Medulla oblongata (tissue), 1 donor: ENCODE measurements around the gene PTBP1.

Source experiments
- DNase-seq: peaks from one replicate; pipeline ENCODE4 v3.0.0-alpha.2; 2015; ENCODE audit errors: extremely low spot score

Gene PTBP1

DNA sequence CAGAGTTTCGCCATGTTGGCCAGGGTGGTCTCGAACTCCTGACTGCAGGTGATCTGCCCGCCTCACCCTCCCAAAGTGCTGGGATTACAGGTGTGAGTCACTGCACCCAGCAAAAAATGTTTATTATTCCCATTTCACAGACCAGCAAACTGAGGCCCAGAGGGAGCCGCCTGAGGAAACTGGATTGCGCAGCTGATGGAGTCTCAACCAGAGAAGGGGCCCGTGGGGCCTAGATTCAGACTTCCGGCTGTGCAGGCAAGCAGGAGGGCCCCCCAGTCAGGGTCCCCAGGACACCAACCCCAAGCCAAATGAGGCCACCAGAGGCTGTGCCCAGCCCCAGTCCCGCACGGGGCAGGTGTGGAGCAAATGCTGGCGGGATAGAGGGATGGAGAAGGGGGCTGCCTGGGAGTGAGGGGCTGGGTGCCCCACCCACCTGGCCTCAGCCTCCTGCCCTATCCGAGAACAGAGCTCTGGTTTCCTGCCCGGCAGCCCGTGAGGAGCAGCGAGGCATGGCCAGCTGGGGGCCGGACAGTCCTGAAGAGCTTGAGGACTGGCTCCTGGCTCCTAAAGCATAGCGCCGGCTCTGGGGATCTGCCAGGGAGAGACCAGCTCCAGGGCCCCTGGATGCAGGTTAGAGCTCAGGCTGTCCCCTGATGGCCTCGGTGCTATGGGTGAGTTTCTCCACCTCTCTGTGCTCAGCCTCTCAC lies 24.4 kb upstream of the PTBP1 start:
- no peak for DNase-seq

DNA sequence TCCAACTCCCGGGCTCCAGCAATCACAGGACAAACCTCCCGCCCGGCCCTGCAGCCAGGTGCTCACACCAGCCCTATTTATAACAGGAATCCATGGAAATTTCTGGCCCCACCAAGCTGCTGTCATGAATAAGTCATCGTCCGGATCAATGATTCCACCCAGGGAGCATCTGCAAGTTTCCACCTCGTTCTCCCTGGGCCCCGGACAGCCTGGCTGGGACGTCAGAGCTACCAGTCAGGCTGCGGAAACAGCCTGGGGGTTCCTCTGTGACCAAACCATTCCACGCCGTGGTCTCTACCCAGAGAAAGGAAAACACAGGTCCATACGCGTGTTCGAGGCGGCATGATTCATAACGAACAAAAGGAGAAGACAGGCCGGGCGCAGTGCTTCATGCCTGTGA lies 20.7 kb upstream of the PTBP1 start:
- DNase-seq: no peak

DNA sequence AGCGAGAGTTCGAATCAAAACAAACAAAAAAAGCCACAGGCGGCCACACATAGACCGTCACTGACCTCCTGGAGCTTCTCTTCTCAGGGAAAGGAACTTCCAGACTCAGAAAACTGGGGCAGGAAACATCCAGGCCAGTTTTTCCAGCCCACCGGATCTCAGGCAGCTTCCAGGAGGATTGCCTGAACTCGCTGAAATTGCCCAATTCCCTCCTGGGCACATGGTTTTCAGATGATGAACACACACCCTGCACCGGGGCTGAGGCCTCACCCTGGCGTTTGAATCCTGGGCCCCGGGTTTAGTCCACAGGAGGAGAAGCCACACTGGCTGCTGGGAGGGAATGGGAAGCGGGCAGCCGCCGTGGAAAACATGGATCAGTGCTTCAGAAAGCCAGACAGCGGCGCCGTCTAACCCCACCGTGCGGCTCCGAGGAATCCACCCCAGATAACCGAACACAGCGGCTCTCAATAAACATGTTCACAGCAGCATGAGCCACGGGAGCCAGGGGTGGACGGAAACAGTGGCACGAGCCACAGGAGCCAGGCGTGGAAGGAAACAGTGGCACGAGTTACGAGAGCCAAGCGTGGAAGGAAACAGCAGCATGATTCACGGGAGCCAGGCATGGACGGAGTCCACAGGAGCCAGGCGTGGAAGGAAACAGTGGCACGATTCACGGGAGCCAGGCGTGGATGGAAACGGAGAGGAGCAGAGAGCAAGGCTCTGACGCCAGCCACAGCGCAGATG lies 18.2 kb upstream of the PTBP1 start:
- DNase-seq: no peak

DNA sequence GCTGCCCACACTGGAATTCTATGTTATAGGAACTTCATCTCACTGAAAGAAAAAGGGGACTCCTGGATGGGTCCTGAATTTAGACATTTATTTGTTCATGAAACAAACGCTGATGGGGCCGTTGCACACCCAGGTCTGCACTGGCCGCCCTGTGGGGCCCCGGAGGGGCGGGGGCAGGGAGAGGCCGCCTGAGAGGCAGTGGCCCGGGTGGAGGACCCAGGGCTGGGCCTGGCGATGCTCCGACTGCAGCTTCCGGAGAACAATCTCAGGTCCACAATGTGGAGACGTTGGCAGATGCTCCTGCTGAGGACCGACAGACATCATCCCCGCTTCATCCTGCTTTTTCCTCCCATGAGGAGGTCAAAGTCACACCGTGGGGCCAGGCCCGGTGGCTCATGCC lies 16.3 kb upstream of the PTBP1 start:
- DNase-seq: no peak

DNA sequence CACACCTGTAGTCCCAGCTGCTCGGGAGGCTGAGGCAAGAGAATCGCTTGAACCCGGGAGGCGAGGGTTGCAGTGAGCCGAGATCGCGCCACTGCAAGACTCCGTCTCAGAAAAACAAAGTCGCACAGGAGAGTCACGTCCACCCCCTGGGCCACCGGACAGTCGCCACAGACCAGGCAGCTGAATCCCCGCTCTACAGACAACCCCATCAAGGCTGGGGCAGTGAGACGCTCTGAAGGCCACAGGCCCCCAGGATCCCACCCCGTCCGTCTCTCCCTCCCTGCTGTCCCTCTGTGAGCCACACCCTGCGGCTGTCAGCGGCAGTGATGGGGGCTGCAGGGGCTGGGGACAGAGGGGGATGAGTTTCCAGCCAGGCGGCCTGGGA lies 15.5 kb upstream of the PTBP1 start:
- no peak for DNase-seq

DNA sequence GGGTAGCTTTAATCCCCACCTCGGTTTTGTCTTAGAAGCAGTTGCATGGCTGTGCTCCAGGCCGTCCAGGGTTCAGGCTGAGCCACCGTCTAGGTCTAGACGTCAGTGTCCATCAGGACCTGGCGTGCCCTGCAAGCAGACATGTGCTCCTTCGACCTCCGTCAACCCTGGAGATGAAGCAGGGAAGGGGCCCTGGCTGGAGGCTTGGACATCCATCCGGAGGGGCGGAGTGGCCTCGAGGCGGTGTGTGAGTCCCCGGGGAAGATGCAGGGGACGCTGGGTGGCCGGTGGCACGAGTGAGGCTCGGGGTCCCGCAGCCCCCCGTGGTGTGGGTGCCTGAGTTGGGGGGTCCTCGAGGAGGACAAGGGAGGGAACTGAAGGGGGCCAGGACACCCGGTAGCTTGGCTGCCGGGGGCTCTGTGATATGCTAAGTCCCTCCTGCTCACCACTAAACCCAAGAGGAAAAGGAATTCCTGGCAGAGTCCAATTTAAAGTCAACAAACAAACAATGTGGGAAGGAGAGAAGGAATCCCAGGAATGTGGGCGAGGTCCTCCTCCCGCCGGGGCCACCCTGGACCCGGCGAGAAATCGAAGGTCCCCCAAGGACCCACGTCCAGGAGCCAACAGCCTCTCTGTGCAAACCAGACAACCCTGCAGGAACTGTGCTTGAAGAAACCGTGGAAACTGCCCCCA lies 14.9 kb upstream of the PTBP1 start:
- DNase-seq: no peak

DNA sequence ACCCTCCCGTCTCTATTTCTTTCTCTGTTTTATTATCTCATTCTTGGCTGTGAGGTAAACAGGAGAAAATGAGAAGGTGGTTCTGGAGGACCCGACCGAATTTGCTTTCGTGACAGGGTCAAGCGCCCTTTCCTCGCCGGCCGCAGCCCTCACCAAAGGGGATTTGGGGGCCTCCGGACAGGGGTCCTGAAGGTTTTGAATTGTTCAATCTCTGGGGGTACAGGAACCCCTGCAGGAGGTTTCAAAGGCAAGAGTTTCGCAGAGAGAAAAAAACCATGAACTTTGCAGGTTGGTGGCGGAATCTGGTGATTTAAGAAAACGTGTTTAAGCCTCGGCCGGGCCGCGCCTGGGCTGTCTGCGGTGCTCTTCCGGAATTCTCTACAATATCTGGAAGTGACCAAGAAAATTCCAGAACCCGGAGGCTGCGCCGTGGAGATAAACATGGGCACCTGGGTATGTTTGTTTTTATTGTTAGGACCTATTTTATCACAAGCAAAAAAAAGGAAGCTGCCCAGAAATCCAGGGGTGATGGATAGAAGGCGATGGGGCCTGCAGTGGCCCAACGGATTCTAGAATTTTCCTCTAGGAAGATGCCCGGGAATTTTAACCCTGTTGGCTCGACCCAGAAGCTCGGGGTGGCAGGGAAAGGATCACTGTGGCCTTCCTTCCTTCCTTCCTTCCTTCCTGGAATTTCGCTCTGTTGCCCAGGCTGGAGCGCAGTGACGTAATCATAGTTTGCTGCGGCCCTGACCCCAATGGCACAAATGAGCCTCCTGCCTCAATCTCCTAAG lies 14.2 kb upstream of the PTBP1 start:
- DNase-seq: no peak

DNA sequence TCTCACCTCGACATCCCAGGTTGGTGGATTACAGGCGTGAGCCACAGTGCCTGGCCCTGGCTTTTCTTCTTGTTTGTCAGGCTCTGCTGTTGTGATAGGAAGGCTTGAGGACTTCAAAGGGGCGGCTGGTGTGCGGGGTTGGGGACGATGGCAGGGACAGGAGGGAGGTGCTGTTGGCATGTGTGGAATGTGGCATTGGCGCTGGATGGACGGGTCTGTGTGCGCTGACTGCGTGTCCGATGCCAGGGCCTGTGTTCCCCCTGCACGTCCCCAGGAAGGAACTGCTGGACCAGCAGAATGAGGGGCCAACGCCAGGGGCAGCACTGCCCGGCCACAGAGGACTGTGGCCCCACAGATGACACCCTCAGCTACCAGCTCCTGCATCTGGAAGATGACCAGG lies 12.7 kb upstream of the PTBP1 start:
- DNase-seq: no peak

DNA sequence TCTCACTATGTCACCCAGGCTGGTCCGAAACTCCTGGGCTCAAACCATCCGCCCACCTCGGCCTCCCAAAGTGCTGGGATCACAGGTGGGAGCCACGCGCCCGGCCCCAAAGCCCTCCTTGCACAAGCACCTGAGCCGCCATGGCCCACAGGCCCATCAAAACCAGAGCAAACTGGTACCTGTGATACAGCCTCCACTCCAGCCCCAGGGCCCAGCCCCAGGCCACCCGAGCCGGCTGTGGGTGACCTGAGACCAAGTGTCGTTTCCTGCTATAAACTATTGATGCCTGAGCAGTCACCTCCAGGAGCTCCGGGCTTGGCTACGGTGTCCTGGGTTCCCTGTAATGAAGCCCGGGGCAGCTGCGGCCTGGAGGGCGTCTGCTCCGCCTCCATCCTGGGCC lies 9.7 kb upstream of the PTBP1 start:
- no peak for DNase-seq

DNA sequence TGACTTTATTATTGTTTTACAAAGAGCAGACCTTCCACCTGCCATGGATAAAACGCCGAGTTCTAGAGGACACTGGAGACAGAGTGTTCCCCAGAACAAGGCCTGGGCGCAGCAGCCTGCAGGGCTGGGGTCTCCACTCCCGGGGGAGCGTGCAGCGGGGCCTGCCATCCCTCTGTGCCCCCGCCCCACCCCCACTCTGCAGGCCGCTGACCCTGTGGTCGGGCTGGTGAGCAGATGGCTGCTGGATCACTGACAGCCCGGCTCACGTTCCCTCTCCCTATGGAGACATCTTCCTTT lies 8.6 kb upstream of the PTBP1 start:
- DNase-seq: no peak

DNA sequence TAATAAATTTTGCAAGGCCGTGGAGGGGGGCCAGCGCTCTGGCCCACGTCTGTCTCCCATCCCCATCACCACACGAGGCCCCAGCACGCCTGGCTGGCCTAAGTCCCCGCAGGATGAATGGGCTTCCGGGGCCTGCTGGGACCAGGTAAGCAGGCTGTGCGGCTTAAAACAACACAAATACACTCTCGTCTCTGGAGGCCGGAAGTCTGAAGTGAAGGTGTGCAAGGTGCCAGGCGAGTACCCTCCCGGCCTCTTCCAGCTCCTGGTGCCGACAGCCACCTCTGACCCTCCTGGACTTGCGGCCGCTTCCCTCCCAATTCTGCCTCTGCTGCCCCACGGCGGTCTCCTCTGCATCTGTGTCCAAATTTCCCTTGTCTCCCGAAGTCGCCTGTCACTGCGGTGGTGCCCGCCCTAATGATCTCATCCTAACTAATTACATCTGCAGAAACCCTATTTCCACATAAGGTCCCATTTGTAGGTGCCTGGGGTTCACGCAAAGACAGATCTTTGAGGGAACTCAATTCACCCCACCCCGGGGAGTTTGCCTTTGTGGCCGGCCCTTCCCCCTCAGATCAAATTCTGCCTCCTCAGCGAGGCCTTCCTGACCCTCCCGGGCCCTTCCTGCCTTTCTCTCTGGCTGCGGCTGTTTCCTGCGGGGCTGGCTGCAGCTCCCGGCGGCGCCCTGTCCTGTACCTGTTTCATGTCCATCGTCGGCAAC lies 8.1 kb upstream of the PTBP1 start:
- DNase-seq: no peak

DNA sequence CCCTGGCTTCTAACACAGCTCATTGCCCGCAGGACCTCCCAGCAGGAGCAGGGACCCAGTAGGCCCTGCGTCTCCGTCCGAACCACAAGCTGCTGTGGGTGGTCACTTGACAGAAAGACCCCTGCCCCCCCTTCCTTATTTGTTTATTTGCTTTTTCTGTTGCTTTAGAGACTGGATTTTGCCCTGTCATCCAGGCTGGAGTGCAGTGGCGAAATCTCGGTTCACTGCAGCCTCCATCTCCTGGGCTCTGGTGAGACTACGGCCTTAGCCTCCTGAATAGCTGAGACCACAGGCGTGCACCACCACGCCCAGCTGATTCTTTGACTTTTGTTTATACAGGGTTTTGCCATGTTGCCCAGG lies 7.6 kb upstream of the PTBP1 start:
- no peak for DNase-seq

DNA sequence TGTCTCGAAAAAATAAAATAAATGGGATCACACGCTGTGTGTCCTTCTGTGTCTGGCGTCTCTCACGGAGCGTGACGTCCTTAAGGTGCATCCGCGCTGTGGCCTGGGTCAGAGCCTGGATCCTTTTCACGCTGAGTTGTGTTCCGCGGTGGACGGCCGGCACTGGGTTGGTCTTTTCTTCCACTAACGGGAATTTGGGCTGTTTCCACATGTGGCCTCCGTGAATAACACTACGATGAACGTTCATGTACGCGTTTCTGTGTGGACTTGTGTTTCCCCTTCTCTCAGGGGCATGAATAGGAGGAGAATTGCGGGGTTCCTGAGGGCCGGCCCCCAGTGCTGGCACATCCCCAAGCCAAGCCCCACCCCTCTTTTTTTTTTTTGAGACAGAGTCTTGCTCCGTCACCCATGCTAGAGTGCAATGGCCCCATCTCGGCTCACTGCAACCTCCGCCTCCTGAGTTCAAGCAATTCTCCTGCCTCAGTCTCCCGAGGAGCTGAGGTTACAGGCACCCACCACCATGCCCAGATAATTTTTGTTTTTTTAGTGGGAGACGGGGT lies 6.2 kb upstream of the PTBP1 start:
- no peak for DNase-seq

DNA sequence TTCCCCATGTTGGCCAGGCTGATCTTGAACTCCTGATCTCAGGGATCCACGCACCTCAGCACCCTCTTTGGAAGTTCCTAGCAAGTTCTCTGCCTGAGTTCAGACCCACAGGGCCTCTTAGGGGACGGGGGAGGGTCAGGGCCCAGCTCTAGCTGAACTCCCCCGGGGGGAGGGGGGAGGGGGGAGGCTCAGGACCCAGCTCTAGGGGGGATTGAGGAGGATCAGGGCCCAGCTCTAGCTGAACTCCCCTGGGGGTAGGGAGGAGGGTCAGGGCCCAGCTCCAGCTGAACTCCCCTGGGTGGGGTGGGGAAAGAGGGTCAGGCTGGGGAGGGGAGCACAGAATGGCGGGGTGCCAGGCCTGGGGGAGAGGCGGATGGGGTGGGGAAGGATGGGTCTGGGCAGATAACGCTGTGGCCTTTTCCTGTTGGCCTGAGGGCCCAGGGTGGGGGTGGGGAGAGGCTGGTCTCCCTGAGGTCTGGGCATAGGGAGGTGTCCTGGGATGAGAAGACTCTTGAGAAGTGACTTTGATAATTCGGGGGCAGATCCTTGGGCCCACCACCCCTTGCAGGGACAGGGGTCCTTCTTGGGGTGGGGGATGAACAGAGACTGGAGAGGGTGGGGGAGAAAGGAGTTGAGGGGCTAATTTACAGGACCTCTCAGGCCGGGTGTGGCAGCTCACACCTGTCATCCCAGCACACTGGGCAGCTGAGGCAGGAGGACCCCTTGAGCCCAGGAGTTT lies 5.5 kb upstream of the PTBP1 start:
- DNase-seq: no peak

DNA sequence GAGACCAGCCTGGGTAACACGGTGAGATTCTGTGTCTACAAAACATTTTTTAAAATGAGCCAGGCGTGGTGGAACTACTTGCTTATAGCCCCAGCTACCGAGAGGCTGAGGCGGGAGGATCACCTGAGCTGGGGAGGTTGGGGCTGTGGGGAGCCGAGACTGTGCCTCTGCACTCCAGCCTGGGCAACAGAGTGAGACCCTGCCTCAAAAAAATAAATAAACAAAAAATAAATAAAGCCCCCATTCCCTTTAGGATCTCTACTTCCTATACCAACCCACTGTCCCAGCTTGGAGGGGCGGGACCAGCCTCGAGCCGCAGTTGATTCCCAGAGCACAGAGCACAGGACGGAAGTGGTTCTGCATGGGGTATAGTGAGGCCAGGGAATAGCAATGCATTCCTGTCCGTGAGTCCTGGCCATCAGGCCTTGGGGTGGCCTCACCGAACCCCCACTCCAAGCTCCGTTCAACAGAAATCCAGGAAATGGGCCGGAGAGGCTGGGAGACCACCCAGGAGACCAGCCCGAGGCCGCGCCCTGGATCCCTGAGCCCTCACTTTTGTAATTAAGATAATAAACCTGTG lies 4.9 kb upstream of the PTBP1 start:
- DNase-seq: no peak

DNA sequence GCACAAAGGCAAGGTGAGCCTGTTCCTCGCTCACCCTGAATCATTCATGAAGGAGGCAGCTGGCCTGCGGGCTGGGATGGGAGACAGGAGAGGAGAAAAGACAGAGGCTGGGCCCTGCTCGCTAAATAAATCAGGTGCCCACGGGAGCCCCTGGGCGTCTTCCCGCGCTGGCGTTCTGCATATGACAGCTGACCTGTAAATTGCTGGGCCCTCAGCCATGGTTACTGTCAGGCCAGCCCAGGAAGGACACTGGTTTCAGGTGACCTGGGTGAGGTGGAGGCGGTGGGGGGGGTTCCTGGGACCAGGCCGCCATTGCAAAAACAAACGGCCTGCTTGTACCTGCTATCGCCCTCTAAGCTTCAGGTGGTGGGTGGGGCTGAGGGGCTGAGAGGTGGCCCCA lies 3.4 kb upstream of the PTBP1 start:
- DNase-seq: no peak

DNA sequence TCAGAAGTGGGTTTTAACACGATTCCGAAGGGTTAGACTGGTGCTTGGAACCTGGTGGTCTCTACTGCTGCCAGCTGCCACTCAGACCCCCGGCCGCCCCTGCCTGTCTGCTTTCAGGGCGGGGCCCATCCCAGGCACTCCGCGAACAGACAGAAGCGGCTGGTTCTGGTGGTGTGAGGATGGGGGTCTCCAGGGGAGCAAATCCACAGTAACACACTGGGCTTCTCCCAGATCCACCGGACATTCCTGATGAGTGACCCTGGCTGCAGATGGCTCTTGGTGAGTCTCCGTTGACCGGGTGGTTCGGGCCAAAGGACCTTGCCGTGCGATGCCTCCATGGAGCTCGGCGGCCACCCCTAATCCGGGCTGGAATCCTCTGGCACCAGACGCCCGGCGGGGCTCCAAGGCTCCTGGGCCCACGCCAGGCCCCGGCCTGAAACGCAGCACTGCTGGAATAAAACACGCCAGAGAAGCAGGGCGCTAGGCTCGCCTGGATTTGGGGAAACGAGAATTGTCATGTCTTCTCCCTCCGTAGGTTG lies 2.1 kb upstream of the PTBP1 start:
- DNase-seq: no peak

DNA sequence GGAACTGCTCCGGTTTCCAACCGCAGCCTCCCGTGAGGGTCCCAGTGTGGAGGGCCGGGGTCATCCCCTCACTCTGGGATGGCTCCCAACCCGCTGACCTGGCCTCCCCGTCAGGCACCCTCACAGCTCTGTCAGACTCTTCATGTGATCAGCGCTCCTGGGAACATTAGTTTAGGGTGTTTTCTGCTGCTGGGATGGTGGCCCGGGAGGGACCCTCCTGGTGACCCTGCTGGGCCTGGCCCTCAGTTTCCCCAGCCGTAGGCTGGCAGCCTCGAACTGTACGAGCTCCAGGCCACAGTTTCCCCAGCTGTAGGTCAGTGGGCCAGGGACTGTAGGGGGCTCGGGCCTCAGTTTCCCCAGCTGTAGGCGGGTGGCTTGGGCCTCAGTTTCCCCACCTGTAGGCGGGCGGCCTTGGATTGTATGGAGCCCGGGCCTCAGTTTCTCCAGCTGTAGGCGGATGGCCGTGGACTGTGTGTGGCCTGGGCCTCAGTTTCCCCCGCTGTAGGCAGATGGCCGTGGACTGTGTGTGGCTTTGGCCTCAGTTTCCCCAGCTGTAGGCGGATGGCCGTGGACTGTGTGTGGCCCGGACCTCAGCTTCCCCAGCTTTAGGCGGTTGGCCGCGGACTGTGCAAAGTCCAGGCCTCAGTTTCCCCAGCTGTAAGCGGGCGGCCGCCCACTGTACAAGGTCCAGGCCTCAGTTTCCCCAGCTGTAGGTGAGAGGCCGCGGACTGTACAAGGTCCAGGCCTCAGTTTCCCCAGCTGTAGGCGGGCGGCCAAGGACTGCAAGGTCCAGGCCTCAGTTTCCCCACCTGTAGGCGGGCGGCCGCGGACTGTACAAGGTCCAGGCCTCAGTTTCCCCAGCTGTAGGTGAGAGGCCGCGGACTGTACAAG lies 1.3 kb upstream of the PTBP1 start:
- no peak for DNase-seq
